Tibial nerve (tissue), 4 donors: ENCODE results near the gene ZNF473.

ENCODE experiments used
- CTCF ChIP-seq, 5 experiments: fragments of 200-600 bp in 3 of 5; fragments of 450-650 bp in 2 of 5; sonication (generic) in 3 of 5; IDR thresholded peaks; one replicate each; pipeline ENCODE4 v1.5.1; 2016 to 2019; ENCODE audit warnings: antibody characterized with exemption in 5 of 5, mild to moderate bottlenecking in 3 of 5, moderate library complexity in 2 of 5
- EP300 ChIP-seq, 2 donors: sonication (generic); formaldehyde crosslinking; IDR thresholded peaks; one replicate each; pipeline ENCODE4 v1.6.1; 2017; ENCODE audit warnings: antibody characterized with exemption in 2 of 2, mild to moderate bottlenecking in 1 of 2
- POLR2A ChIP-seq, 2 donors: fragments of 450-650 bp; IDR thresholded peaks; one replicate each; pipeline ENCODE4 v1.6.1; 2017; ENCODE audit warnings: antibody characterized with exemption in 2 of 2, mild to moderate bottlenecking in 2 of 2, moderate library complexity in 2 of 2

GRCh38 chr19:50061650-50062049 is 35.8 kb downstream of the ZNF473 start:
- TF ChIP-seq CTCF (IDR thresholded peaks at IDR 0.05) (no peak), EP300 (IDR thresholded peaks at IDR 0.05) (no peak), POLR2A (IDR thresholded peaks at IDR 0.05) (no peak)
